ENCODE data around the gene MARCHF9.

MARCHF9 gene

GRCh38 chr12:57751788-57752667, 2.9 kb upstream of the MARCHF9 start, which contains the start of gene CDK4:
CDK4 (minus strand) TSS chr12:57752310; CDS start chr12:57751717, 593 bp downstream.
- DNase-seq (ENCODE audit: low read depth, low spot score), result peak; percentile 97

GRCh38 chr12:57752668-57753000, 2.3 kb upstream of the MARCHF9 start:
- DNase-seq (ENCODE audit: low read depth, low spot score), result no peak
- H3K27ac ChIP-seq, result peak overlapping the region; percentile 61

More at GRCh38 chr12:57751788-57752667, 2.9 kb upstream of the MARCHF9 start, which contains the start of gene CDK4:
- peak within 1 kb of the TSS; percentile 61 for H3K27ac ChIP-seq

GRCh38 chr12:57753756-57754337, 1.1 kb upstream of the MARCHF9 start:
- no peak for DNase-seq (ENCODE audit: low read depth, low spot score)
- H3K27ac ChIP-seq, result peak overlapping the region; percentile 52

- DNase-seq (ENCODE audit: low read depth, low spot score), result no peak
- H3K27ac ChIP-seq, result peak overlapping the region; percentile 52
Observed at GRCh38 chr12:57755194-57755453, 221 bp downstream of the MARCHF9 start.

- no peak for DNase-seq (ENCODE audit: low read depth, low spot score)
- peak overlapping the region; percentile 52 for H3K27ac ChIP-seq
Observed at GRCh38 chr12:57755454-57756372, 810 bp downstream of the MARCHF9 start.

- no peak overlapping the region for H3K27ac ChIP-seq
- DNase-seq (ENCODE audit: low read depth, low spot score), result no peak
Observed at GRCh38 chr12:57756406-57757341, 1.8 kb downstream of the MARCHF9 start.

- DNase-seq (ENCODE audit: low read depth, low spot score), result no peak
- H3K27ac ChIP-seq, result no peak overlapping the region
Observed at GRCh38 chr12:57757771-57758170, 2.9 kb downstream of the MARCHF9 start.

GRCh38 chr12:57758552-57759359, 3.9 kb downstream of the MARCHF9 start:
- H3K27ac ChIP-seq, result no peak overlapping the region
- DNase-seq (ENCODE audit: low read depth, low spot score), result no peak

GRCh38 chr12:57759360-57759980, 4.6 kb downstream of the MARCHF9 start:
- DNase-seq (ENCODE audit: low read depth, low spot score), result no peak
- H3K27ac ChIP-seq, result no peak overlapping the region

- DNase-seq (ENCODE audit: low read depth, low spot score), result no peak
- no peak overlapping the region for H3K27ac ChIP-seq
Observed at GRCh38 chr12:57760347-57760982, 5.6 kb downstream of the MARCHF9 start.

GRCh38 chr12:57761391-57761998, 6.6 kb downstream of the MARCHF9 start:
- DNase-seq (ENCODE audit: low read depth, low spot score), result no peak
- no peak overlapping the region for H3K27ac ChIP-seq

GRCh38 chr12:57762463-57762862, 7.6 kb downstream of the MARCHF9 start:
- DNase-seq (ENCODE audit: low read depth, low spot score), result no peak
- H3K27ac ChIP-seq, result no peak overlapping the region

GRCh38 chr12:57763881-57764661, 9.2 kb downstream of the MARCHF9 start:
- peak overlapping the region; percentile 78 for H3K27ac ChIP-seq
- no peak for DNase-seq (ENCODE audit: low read depth, low spot score)

- DNase-seq (ENCODE audit: low read depth, low spot score), result no peak
- H3K27ac ChIP-seq, result peak overlapping the region; percentile 78
Observed at GRCh38 chr12:57764662-57765002, 9.7 kb downstream of the MARCHF9 start.

- peak overlapping the region; percentile 78 for H3K27ac ChIP-seq
- DNase-seq (ENCODE audit: low read depth, low spot score), result no peak
Observed at GRCh38 chr12:57765003-57765697, 10.2 kb downstream of the MARCHF9 start.

- DNase-seq (ENCODE audit: low read depth, low spot score), result no peak
- H3K27ac ChIP-seq, result peak overlapping the region; percentile 78
Observed at GRCh38 chr12:57765698-57766463, 11.0 kb downstream of the MARCHF9 start.

Measured in epithelial cell of prostate (primary cell).